Ureter (tissue), 1 donor: Measurements from ENCODE around the gene NT5C2. TPM values are rescaled to one million over a fixed set of nuclear protein-coding genes. Genes with fewer than 3 reads are reported as not detected.
A peak's percentile ranks its signal among the peaks of the same experiment; 100 is the strongest.

ENCODE experiments used
- DNase-seq: peaks from one replicate; pipeline ENCODE4 v3.0.0-alpha.2; 2020; ENCODE audit warnings: low spot score
- total RNA-seq: library from RNA; stranded (reverse); gene quantifications from one replicate; pipeline ENCODE4 v1.2.4, GENCODE V29; 2023
- donor health status: DM: yes; HTN: yes; CAD: no.

Gene NT5C2
- total RNA-seq, 1 donor from 2014 or later, result 172 TPM

DNA sequence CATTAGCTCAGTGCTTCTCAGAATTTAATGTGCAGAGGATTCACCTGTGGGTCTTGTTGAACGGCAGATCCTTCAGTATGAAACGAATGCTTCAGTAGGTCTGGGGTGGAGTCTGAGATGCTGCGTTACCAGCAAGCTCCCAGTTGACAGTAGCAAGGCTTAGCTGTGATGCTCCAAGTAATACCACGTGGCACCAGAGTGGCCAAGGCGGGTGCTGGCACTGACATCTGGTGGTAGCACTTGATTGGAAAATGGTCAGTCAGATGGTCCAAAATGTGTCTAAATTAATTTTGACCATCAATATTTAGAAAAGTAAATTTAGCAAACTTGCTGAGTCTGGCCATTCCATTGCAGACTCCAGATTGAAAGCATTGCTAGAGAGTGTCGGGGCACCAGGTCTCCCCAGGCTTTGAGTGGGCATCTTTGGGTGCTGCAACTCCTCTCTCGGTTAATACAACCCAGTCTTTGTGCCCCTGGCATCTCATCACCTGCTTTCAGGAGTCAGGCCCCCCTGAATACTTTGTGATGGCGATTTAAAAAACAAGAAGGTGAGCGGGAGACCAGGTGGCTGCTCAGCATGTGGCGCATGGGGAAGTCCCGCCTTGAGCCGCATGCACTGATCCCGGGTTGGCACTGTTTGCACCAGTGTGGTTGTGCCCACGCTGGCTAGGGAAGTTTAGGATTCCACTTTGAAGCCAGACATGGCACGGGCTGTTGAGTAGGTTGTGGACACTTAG is 130.1 kb downstream of the NT5C2 start:
- DNase-seq, result no peak

DNA sequence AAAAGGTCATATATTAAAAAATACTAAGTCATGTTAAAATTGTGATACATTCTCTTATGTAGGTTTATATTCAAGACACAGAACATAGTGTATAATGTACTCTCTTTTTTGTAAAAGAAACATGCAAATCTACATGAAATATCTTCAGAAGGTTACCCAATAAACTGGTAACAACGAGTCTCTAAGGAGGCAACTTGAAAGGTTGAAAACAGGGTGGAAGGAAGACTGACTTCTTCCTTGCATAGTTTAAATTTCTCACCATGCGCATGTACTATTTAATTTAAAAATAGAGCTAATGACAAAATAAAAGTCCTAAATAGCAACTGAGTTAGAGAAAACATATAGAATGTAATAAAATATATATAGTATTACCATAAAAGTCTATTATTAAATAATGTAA is 132.5 kb downstream of the NT5C2 start:
- no peak for DNase-seq

DNA sequence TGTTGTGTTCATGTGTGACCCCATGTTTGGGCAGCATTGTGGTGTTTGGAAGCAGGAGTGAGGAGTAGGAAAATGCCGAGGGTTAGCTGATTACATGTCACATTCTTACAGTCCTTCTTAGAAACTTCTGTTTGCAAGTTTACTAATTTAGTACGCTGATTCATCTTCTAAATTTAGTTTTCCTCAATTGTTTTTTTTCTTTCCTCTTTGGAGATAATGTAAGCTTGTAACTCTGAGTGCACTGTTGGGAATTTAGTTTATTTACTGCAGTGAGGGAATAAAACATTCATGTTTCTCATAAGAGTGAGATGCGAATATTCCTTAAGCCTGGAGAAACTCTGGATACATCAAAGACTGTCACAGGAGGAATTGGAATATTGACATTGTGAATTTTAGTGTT is 135.0 kb downstream of the NT5C2 start:
- DNase-seq, result no peak

DNA sequence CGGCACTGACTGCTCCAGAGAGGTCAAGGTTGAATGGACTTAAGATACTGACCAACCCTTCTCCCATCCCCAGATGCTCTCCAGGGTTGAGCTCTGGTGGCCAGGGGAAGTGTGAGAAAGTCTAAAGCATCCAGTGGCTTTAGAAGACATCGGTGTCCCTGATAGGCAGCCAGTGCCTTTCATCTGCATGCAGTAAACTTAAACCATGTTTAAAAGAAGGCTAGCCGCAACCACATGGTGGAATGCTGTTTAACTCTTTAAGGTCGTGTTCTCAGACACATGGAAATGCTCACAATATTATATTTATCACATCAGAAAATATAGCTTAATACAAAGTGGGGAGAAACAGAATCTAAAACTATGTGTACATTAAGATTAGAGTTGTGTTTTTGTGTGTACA is 138.0 kb downstream of the NT5C2 start:
- DNase-seq, result no peak

DNA sequence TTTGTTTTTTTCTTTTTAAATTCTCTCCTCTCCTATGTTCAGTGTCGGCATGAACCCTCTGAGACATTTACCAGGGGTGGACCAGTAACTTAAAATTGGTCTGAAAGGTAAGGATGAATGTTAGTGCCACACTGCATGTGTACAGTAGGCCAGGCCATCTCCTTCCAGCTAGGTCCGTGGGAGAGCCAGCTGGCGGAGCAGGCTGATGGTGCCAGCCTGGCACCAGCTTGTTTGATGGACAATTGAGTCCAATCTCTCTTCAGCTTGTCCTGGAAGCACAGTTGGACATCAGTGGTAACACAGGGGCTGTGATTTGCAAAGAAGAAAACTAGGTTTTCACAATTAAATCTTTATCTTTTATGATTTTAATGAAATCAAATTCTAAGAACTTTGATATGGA is 138.5 kb downstream of the NT5C2 start:
- no peak for DNase-seq

DNA sequence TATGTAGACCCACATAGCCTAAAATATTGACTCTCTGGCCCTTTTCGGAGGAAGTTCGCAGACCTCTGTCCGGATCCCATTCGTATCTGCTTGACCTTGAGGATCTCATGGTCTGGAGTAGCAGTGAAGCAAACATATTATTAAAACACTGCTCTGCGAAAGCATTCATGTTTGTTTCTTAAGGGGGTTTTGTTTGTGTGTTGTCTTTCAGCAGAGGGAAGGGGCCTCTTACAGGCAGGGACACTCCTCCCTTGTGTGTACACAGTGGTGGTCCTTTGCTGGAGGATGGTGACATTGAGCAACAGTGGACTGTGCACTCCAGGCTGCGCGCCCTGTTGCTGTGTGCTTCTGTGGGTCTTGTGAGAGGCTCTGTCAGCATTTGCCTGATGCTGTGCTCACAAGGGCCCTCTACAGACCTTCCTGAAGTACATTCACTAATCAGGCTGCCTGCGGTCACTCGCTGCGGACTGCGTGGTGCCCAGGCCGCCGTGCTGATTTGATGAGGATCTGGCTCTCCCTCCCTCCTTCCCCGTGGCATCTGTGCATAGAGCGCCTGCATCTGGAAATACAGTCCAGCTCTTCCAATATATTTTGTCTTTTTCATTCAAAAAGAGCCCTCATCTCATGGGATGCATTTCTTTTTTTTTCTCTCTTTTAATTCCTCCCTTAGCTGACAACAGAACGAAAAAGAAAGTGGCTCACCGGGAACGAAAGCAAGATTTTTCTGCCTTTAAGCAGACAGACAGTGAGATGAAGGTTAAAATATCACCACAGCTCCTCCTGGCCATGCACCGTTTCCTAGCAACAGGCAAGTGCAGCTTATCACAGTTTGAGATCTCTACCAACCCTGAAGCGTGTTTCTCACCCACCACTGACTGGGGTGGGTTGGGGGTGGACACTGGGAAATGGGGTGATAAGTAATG is 139.2 kb downstream of the NT5C2 start:
- peak; percentile 70 for DNase-seq

DNA sequence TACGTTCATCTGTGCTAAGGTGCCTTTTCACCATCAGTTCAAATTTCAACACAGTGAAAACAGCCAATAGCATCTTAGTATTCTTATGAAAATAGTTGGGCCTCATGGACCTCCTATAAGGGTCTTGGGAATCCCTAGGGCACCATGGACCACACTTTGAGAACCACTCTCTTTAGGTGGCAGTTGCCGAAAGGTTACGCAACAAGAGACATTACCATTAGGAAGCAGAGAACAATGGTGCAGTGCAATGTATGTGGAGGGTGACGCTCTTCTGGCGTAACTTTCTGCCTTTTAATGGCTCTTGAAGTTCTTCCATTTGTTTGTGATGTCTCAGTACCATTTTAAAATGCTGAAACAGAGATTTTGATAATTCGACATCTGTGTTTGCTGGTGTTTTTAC is 143.8 kb downstream of the NT5C2 start:
- DNase-seq, result no peak

DNA sequence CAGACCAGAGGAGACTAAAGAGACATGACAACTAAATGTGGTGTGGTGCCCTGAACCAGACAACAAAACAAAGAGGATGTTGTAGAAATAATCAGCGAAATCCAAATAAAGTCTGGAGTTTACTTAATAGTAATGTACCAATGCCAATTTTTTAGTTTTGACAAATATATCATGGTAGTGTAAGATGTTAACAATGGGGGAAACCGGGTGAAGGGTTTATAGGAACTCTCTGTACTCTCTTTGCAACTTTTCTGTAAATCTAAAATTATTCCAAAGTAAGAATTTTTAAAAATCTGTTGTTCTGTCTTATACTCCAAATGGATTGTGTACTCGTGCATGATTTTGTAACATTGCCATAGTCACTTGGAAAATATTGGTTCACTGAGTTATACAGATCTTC is 145.7 kb downstream of the NT5C2 start:
- no peak for DNase-seq

DNA sequence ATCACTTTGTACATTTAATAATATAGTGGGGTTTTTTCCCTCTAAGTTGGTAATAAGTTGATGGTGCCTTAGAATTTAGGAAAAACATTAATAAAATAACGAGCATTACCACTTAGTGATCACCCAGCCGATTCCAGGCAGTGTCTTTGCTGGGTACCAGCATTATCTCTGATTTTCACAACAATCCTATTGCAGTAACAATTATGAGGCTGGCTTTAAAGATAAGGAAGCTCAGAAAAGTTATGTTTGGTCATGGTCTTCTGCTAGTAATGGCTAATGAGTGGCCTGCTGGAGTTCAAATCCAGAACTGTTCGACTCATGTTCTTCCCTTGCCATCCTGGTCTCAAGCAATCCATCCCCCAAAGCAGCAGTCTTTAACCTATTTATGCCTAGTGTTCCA is 147.1 kb downstream of the NT5C2 start:
- DNase-seq, result no peak

DNA sequence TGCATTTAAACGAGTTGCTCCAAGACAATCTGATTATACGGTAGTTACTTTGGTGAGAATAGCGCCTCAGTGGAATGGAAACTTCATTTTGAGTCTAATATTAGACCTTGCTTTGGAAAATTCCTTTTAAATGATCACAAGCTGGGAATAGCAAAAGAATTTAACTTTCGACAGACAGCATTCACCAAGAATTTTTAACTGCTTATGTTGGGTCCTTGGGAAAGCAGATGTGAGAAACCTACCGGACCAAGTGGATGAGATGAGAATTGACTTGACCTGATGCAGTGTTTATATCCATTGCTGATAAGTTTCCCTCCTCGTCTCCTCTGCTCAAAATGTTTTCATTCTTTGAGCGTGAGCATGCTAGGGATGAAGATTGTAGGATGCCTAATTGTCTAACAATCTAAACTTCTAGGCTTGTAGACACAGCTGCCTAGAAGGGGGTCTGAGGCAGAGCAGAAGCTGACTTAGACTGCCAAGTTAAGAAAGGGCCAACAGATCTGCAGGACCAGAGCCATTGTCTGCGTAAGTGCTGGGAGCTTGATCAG is 148.1 kb downstream of the NT5C2 start:
- no peak for DNase-seq

DNA sequence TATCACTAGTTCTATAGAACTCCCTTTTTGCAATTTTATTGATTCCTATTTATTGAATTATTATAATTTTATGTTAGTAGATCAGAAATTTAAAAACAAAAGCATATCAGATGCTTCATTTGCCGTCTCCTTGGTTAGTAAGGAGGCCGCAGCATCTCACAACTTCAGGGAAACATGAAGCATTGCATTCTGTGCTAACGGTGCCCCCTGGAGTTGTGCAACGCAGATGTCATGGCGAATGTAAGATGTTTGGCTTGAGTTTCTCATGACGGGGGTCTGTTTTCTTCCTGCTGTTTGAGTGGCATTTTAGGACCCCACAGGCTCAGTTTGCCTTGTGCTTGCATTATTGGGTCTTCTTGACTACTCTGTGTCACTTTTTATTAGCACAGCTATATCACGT is 150.2 kb downstream of the NT5C2 start:
- DNase-seq, result no peak

DNA sequence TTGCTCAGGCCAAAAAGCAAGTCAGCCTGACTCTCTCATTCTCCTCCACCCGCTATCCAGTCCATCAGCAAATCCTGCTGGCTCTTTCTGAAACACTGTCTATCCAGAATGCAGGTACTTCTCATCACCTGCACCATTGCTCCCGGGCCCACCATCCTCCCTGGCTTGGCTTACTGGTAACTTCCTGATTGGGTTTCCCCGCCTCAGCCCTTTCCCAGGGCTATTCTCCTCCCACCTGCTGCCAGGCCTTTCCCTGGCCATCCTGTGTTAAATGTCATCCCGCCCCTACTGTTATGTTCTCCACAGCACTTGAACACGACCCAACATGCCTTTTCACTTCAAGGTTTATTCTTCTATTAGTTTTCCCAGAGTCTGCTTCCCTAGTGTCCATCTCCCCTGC is 150.9 kb downstream of the NT5C2 start:
- DNase-seq, result no peak

DNA sequence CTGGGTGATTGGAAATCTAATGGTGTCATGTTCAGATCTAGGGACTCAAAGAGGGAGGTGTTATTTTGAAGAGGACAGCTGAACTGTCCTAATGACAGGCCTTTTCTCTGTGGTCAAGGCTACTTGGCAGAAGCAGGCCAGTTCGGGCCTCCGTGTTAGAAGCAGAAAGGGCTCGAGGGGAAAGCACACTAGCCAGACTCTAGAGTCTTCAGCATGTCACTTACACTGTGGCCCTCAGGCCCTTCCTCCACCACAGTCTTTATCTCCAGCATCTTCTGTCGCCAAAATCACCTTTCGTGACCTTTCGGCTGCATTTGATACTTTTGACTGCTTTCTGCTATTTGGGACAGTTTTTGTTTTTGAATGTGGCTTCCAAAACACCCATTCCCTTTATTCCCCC is 151.7 kb downstream of the NT5C2 start:
- DNase-seq, result no peak

DNA sequence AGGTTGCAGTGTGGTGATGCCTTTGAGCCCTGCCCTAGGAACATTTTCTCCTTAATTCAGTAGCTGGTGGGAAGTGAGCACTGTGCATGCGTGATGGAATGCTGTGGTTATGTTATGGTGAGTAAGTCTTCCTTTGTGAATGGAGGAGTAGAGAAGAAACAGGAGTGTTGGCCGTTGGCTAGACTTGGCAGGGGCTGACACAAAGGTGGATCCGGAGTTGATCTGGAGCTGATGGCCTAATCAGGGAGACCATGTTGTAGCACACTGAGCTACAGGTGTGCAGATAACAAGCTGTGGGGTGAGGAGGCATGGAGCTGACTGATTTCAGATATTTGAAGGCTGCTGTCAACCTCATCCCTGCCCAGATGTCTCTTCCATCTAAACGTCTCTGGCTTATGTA is 152.7 kb downstream of the NT5C2 start:
- no peak for DNase-seq

DNA sequence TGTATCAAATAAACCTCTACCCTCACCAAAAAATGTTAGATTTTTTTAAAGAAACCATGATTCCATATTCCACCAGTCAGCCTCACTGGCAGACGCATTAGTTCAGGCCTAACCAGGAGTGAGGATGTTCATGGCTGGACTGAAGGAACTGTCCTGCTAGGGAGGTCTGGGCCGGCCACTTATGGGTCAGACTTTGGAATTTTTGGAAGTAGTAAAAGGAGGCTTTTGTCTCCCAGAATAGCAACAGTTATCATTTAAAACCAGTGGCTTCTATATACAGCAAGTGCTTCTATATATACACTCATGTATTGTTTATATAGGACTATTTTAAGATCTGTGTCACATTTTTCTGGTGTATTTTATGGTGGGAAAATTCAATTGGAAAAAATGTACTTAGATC is 154.5 kb downstream of the NT5C2 start:
- no peak for DNase-seq

Other genes with a start within 250 kb of the NT5C2 start
- not detected for gene RPEL1, start 52.6 kb upstream of the NT5C2 start, total RNA-seq
- gene INA, start 83.9 kb upstream of the NT5C2 start, total RNA-seq, result 2.0 TPM
- gene PCGF6, start 157.9 kb upstream of the NT5C2 start, total RNA-seq, result 6.3 TPM
- gene TAF5, start 174.7 kb upstream of the NT5C2 start, total RNA-seq, result 1.6 TPM
- gene ATP5MK, start 203.2 kb upstream of the NT5C2 start, total RNA-seq, result 344 TPM
- gene PDCD11, start 203.4 kb upstream of the NT5C2 start, total RNA-seq, result 47.2 TPM